Vagina (tissue), 2 donors: Measurements from ENCODE around the gene TRPM2. TPM values are rescaled to one million over a fixed set of nuclear protein-coding genes. Genes with fewer than 3 reads are reported as not detected.

Source experiments
- DNase-seq, 2 donors: peaks; one replicate each; pipeline ENCODE4 v3.0.0-alpha.2; 2017; ENCODE audit errors: extremely low spot score in 2 of 2
- H3K27ac ChIP-seq: fragments of 200-600 bp; sonication (generic); one replicate; pipeline ENCODE4 v1.5.1; 2019
- H3K27me3 ChIP-seq: fragments of 200-600 bp; sonication (generic); one replicate; pipeline ENCODE4 v1.5.1; 2019
- H3K36me3 ChIP-seq, 2 donors: fragments of 200-600 bp; sonication (generic); one replicate each; pipeline ENCODE4 v1.5.1; 2017 to 2019
- H3K4me1 ChIP-seq: fragments of 200-600 bp; sonication (generic); one replicate; pipeline ENCODE4 v1.5.1; 2019
- H3K4me3 ChIP-seq, 2 donors: fragments of 200-600 bp; sonication (generic); 1 replicate in 1 of 2; 2 replicates in 1 of 2; pipeline ENCODE4 v1.5.1; 2016 to 2019
- H3K9me3 ChIP-seq: fragments of 200-600 bp; sonication (generic); one replicate; pipeline ENCODE4 v1.5.1; 2019
- POLR2A ChIP-seq, 2 donors: fragments of 450-650 bp; IDR thresholded peaks; one replicate each; pipeline ENCODE4 v1.6.1; 2017; ENCODE audit warnings: antibody characterized with exemption in 2 of 2, mild to moderate bottlenecking in 2 of 2, moderate library complexity in 2 of 2
- POLR2AphosphoS5 ChIP-seq, 2 donors: sonication (generic); formaldehyde crosslinking; IDR thresholded peaks; one replicate each; pipeline ENCODE4 v1.9.0; 2017; ENCODE audit warnings: antibody characterized with exemption in 2 of 2, mild to moderate bottlenecking in 2 of 2, low read depth in 1 of 2; ENCODE audit not compliant: insufficient read depth in 1 of 2
- intact Hi-C: fragments of 100-400 bp; cut with DNase I; formaldehyde crosslinking; loops from one replicate; pipeline ENCODE4 v1.15.1; 2023
- total RNA-seq: library from RNA; depleted of rRNA; stranded (reverse); fragments of >200 nt; gene quantifications from one replicate; pipeline ENCODE4 v1.2.3, GENCODE V29; 2016
- TF ChIP-seq, protein P1 (sequence below), 3 experiments: fragments of 450-650 bp in 2 of 3; fragments of 200-600 bp in 1 of 3; sonication (generic) in 1 of 3; IDR thresholded peaks; one replicate each; pipeline ENCODE4 v1.5.1; 2017 to 2019; ENCODE audit warnings: antibody characterized with exemption in 3 of 3, mild to moderate bottlenecking in 2 of 3, moderate library complexity in 2 of 3

The TRPM2 gene
- total RNA-seq, 1 donor from 2014 or later: 2.2 TPM

GRCh38 chr21:44425895-44426662 lies 72.7 kb downstream of the TRPM2 start:
- no peaks in the 10 kb centered on the region for H3K36me3 ChIP-seq
- H3K4me1 ChIP-seq: no peaks in the 10 kb centered on the region
- no peak overlapping the region for H3K4me3 ChIP-seq
- H3K9me3 ChIP-seq: peaks cover 5% of the 10 kb centered on the region
- intact Hi-C loops: no loop called here
- no peak for DNase-seq
- H3K27me3 ChIP-seq: no peaks in the 10 kb centered on the region
- no peak overlapping the region for H3K27ac ChIP-seq
- TF ChIP-seq POLR2A (IDR thresholded peaks at IDR 0.05): no peak

- Histone ChIP-seq H3K36me3 (no peaks in the 10 kb centered on the region), H3K9me3 (peaks cover 5% of the 10 kb centered on the region), H3K27me3 (no peaks in the 10 kb centered on the region), H3K4me1 (no peaks in the 10 kb centered on the region), H3K4me3 (no peak overlapping the region), H3K27ac (no peak overlapping the region)
- intact Hi-C loops: no loop called here
- TF ChIP-seq POLR2AphosphoS5 (IDR thresholded peaks at IDR 0.05; ENCODE audit: insufficient read depth in 1 of 2, low read depth in 1 of 2): no peak
- DNase-seq: no peak
These were observed 73.3 kb downstream of the TRPM2 start for GRCh38 chr21:44426663-44427191.

GRCh38 chr21:44427241-44428120 lies 74.1 kb downstream of the TRPM2 start:
- Histone ChIP-seq H3K9me3 (peaks cover 5% of the 10 kb centered on the region), H3K36me3 (no peaks in the 10 kb centered on the region), H3K4me3 (no peak overlapping the region), H3K27me3 (no peaks in the 10 kb centered on the region), H3K27ac (no peak overlapping the region), H3K4me1 (no peaks in the 10 kb centered on the region)
- intact Hi-C loops: no loop called here
- DNase-seq: no peak
- TF ChIP-seq POLR2AphosphoS5 (IDR thresholded peaks at IDR 0.05; ENCODE audit: insufficient read depth in 1 of 2, low read depth in 1 of 2) (no peak), POLR2A (IDR thresholded peaks at IDR 0.05) (no peak)
- TF ChIP-seq, protein P1, sequence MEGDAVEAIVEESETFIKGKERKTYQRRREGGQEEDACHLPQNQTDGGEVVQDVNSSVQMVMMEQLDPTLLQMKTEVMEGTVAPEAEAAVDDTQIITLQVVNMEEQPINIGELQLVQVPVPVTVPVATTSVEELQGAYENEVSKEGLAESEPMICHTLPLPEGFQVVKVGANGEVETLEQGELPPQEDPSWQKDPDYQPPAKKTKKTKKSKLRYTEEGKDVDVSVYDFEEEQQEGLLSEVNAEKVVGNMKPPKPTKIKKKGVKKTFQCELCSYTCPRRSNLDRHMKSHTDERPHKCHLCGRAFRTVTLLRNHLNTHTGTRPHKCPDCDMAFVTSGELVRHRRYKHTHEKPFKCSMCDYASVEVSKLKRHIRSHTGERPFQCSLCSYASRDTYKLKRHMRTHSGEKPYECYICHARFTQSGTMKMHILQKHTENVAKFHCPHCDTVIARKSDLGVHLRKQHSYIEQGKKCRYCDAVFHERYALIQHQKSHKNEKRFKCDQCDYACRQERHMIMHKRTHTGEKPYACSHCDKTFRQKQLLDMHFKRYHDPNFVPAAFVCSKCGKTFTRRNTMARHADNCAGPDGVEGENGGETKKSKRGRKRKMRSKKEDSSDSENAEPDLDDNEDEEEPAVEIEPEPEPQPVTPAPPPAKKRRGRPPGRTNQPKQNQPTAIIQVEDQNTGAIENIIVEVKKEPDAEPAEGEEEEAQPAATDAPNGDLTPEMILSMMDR (IDR thresholded peaks at IDR 0.05): no peak

DNA sequence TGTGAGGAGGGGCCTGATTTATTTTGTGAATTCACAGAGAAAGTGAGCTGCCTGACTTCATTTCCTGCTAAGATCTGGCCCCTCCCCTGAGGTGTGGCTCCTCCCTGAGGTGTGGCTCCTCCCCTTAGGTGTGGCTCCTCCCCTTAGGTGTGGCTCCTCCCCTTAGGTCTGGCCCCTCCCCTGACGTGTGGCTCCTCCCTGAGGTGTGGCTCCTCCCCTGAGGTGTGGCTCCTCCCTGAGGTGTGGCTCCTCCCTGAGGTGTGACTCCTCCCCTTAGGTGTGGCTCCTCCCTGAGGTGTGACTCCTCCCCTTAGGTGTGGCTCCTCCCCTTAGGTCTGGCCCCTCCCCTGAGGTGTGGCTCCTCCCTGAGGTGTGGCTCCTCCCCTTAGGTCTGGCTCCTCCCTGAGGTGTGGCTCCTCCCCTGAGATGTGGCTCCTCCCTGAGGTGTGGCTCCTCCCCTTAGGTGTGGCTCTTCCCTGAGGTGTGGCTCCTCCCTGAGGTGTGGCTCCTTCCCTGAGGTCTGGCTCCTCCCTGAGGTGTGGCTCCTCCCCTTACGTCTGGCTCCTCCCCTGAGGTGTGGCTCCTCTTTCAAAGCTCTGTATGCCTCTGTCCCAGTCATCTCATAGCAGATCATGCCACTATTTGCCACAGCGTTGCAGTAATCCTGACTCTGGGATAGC lies 75.0 kb downstream of the TRPM2 start:
- DNase-seq: no peak
- TF ChIP-seq POLR2AphosphoS5 (IDR thresholded peaks at IDR 0.05; ENCODE audit: insufficient read depth in 1 of 2, low read depth in 1 of 2) (no peak), POLR2A (IDR thresholded peaks at IDR 0.05) (no peak)
- TF ChIP-seq, protein P1 (IDR thresholded peaks at IDR 0.05): no peak
- no peaks in the 10 kb centered on the region for H3K36me3 ChIP-seq
- H3K9me3 ChIP-seq: peaks cover 5% of the 10 kb centered on the region
- no peaks in the 10 kb centered on the region for H3K4me1 ChIP-seq
- H3K4me3 ChIP-seq: no peak overlapping the region
- H3K27ac ChIP-seq: no peak overlapping the region
- intact Hi-C loops: no loop called here
- no peaks in the 10 kb centered on the region for H3K27me3 ChIP-seq

DNA sequence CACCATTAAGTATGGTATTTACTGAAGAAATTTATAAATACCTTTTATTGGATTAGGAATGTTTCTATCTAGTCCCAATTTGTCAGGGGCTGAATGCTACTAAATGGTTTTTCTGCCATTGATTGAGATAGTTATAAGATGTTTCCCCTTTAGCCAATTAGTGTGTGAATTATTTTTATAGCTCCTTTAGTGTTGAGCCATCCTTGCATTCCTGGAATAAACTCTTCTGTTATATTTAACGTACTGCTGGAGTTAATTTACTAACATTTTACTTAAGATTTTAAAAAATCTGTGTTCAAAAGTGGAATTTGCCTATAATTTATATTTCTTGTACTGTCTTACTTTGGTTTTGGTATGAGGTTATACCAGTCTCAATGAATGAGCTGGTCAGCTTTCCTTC lies 76.5 kb downstream of the TRPM2 start:
- Histone ChIP-seq H3K27ac (no peak overlapping the region), H3K36me3 (no peaks in the 10 kb centered on the region), H3K4me1 (no peaks in the 10 kb centered on the region), H3K27me3 (no peaks in the 10 kb centered on the region), H3K9me3 (peaks cover 5% of the 10 kb centered on the region), H3K4me3 (no peak overlapping the region)
- DNase-seq: no peak
- TF ChIP-seq POLR2A (IDR thresholded peaks at IDR 0.05): no peak
- TF ChIP-seq, protein P1 (IDR thresholded peaks at IDR 0.05): no peak
- TF ChIP-seq POLR2AphosphoS5 (IDR thresholded peaks at IDR 0.05; ENCODE audit: insufficient read depth in 1 of 2, low read depth in 1 of 2): no peak
- intact Hi-C loops: no loop called here
